Measurements from ENCODE around the gene HINT1.

- TF ChIP-seq POLR2A (IDR thresholded peaks at IDR 0.05) = no peak
- TF ChIP-seq CTCF (IDR thresholded peaks at IDR 0.05) = no peak
Measured at GRCh38 chr5:131171276-131171810, 6.3 kb upstream of the HINT1 start.
